ENCODE data around the gene RFX8.
"Not testable (repeated sequence)": the region's sequence is repeated elsewhere in the genome, so short reads cannot be mapped to it uniquely, and the experiment has no call there.

The RFX8 gene

DNA sequence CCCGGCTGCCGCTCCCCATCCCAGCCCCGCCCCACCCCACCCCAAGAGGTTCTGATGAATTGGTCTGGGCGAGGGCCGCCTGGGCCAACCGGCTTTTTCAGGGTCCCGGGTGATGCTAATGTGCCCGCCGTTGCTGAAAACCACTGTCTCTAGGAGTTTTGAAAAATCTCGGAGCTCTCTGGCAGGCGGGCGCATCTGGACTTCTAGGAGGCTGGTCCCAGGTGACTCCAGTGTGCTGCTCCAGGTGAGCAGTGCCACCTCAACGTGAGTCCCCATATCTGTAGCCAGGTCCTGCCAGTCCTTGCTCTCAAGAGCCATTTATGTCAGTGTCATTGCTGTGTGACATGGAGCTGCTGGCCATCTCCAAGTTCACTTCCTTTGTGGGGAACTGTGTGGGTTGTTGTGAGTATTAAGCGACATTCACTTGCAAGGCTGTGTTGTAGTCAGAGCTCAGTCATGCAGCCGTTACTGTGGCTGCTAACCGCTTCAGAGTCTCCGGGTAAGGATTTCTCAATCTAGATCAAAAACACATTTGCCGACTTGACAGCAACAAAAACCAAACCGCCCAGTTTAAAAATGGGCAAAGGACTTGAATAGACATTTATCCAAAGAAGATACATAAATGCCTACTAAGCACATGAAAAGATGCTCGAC is at the start of gene RFX8:
Gene RFX8 (minus strand): TSS at position 382 of the 654 bp plus-strand sequence. CDS start 8,264 bp downstream, outside the sequence.
- no peak for DNase-seq (ENCODE audit: low spot score)

DNA sequence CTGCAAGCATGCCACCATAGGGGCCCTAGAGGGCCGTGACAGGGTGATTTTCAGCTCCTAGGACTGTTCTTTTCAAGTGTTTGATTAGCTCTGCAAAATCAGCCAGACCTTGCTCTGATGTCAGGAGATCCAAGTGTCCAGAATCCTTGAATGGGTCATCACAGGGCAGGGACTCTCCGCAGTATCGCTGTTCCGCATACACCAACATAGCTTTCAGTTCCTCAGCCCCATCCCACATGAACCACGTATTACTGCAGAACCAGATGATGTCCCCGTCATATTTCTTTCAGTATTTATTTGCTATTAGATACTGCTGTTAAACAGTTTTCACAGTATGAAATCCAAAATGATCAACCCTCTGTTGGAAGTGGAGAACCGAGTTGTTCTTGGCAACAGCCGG is 46.6 kb upstream of the RFX8 start:
- no peak for DNase-seq (ENCODE audit: low spot score)

DNA sequence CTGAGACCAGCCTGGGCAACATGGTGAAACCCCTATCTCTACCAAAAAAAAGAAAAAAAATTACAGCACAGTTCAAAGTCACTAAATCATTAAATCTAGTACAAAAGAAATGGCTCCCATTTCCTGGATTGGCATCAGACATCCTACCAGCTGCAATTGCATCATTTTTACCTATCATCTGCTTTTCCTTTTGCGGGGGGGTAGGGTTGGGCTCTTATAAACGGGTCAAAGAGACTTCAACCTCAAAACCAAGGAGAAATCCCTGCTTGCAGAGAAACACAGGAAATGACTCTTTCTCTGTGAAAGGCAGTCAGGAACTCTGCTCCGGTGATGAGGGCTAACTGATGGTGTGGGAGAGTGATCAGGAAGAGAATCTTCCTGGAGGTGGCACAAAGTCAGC is 45.3 kb upstream of the RFX8 start:
- DNase-seq (ENCODE audit: low spot score), result no peak

DNA sequence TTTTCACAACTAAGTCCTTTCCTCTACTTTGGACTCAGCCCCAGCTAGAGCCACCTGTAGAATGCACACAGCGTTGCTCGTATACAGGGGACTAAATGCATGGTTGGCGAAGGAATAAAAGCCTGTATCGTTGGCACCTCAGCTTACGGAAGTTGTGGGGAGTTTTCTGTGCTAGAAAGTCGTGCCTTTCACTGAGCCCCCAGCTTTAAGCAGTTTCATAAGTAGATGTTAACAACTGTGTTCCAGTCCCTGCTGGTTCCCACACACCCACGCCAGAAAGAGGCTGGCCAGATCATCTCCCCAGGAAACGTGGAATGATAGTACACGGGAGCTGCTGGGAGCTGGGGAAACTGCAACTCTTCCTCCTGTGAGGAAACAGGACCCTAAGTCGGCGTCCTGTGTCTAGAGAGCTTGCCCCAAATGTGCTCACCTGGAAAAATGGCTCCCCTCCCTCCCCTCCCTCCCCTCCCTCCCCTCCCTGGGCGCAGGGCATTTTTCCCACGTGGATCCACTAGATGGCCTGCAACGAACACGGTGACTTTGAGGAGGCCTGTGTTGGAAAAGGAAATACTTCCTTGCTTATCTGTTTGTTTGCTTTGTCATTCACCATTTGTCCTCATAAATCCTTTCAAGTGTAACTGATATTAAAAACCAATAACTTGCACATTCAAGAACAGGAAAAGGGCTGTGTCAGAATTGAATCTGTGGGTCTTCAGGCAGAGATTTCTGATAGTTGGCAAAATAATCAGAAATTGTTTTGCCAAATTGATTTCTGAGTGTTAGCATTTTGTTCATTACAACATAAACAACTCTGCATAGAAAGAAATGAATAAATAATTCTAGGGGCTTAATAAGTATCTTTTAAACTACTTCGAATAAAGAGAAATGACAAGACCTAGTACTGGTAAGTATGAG is 43.9 kb upstream of the RFX8 start:
- DNase-seq (ENCODE audit: low spot score), result peak; percentile 42

DNA sequence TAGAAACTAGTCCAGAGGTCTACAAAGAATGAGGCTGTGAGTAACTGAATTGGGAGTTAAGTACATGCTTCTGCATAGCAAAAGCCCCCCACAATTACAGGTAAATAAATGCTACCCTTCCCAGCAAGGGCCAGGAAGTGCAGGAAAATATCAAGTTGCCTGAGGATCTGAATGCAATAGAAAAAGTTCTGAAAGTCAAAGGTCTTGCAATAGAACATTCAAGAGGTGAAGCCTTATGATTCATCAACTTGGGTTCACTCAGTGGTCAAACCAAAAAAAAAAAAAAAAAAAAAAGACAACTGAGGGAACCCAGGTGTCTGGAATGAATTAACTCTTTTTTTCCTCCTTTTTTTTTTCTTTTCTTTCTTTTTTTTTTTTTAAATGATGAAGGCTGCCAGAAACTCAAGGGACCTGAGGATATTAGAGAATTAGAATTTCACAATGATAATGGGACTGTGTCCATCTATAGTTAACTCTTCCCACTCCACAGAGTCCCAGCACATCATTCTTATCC is 42.9 kb upstream of the RFX8 start:
- no peak for DNase-seq (ENCODE audit: low spot score)

DNA sequence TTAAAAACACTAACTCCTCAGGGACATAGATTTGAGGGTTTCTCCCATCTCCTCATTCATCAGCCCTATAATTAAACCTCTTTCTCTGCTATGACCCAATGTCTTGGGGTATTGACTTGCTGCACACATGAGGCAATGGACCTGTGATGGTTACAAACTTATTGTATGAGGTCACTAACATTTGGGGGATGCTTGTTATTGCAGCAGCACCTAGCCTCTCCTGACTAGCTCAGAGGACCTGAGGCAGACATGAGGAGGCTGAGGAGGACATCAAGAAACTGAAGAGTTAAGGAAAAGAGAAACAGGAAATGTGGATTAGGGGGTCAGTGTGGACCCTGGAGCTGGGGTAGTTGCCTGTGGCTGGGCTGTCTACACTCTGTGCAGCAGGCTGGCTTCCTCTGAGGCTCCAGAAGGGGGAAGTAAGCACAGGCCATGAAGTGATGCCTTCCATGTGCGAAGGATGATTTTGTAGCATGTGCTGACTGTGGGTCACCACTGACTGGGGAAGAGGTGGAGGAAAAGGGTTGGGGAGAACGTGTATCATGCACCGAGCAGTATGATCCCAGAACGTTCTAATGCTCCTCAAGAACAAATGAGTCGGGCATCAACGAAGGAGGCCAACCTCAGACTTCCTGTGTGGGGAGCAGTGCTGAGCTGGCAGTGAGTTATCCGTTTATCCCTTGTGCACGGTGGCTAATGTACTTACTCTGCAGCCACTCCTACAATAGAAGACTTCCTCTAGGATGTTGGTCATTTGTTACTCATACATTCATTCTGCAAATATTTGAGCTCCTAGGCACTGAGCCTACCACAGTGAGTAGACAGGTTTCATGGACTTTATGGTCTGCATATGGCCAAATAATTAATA is 42.1 kb upstream of the RFX8 start:
- DNase-seq (ENCODE audit: low spot score), result no peak

DNA sequence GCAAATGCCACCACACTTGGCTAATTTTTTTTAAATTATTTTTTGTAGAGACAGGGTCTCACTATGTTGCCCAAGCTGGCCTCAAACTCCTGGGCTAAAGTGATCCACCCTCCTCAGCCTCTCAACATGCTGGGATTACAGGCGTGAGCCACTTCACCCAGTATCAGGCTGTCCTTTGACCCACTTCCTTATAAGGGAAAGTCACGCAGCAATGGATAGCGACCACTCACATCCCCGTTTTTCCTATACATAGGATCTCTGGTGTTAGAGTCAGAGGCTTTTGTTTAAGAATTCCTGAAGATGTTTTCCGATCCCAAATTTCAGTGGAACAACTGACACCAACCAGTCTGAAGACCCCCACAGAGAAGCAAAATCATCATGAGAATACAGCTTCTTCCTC is 41.4 kb upstream of the RFX8 start:
- DNase-seq (ENCODE audit: low spot score), result no peak

DNA sequence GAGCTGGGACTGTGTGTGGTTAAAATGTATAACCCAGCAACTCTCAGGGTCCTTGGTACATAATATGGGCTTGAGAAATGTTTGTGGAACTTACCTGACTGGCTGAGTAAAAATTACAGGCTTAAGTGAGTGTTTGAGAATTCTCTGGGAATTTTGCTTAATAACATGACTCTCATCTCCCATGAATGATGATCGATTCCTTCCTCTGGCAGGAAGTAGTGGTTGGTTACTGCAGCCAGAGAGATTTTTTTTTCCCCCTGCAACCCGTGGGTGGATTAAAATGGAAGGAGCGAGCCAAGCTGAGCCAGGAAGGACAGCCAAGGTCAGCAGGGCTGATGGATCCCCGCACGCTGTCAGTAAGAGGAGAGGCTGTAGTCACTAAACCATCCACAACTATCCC is 40.6 kb upstream of the RFX8 start:
- no peak for DNase-seq (ENCODE audit: low spot score)

DNA sequence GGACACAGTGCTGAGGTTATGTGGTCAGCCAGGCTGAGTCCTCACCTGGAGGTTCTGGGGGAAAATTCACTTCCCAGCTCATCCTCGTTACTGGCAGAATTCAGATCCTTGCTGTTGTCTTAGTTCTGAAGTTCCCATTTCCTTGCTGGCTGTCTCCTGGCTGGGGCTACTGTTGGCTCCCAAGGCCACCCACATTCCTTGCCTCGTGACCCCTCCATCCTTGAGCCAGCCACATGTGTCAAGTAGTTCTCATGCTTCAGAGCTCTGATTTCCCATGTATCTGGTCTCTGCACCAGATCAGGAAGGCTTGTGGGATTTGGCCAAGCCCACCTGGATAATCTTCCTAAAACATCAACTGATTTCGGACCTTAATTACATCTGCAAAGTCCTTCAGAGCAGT is 38.1 kb upstream of the RFX8 start:
- no peak for DNase-seq (ENCODE audit: low spot score)

DNA sequence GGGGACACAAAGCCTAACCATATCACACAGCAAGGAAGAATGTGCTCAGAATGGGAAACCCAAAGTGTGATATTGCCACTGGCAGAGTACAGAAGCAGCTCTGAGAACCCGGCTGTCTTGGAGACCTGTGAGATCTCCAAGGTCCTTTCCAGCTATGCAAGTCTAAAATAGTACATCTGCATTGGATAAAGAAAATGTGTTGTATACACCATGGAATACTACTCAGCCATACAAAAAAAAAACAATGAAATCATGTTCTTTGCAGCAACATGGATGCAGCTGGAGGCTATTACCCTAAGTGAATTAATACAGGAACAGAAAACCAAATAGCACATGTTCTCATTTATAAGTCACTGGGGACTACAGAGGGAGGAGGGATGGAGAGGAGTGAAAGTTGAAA is 36.5 kb upstream of the RFX8 start:
- no peak for DNase-seq (ENCODE audit: low spot score)

DNA sequence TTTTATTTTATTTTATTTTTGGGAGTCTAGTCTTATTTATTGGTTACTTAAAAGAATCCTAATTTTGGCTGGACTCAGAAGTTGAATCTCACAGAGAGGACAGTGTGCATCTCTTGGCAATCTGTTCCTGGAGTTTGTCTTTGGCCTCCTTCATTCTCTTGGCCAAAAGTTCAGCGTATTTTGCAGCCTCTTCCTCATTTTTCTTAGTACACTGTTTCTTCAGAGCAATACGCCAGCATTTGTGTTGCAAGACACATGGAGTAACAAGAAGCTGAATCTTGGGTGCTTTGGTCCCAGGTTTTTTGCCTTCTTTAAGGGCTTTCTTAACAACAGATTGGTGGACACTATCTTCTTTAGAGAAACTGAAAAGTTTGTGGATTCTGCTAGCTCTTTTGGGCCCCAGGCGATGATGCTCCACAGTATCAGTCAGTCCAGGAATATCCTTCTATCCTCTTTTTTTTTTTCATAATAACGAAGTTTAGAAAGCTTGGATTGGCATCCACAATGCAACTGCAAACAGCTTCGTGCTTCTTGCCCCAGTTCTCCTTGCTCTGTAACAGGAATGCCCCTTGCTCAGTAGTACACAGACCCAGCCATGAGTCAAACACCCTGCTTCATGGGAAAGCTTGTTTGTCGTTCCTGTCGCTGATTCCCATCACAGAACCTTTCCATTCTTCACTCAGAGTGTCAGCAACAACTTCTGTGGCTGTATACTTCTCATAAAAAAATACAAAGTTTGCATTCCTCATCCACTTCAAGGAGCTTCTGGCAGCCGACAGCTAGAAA is 34.8 kb upstream of the RFX8 start:
- no peak for DNase-seq (ENCODE audit: low spot score)

DNA sequence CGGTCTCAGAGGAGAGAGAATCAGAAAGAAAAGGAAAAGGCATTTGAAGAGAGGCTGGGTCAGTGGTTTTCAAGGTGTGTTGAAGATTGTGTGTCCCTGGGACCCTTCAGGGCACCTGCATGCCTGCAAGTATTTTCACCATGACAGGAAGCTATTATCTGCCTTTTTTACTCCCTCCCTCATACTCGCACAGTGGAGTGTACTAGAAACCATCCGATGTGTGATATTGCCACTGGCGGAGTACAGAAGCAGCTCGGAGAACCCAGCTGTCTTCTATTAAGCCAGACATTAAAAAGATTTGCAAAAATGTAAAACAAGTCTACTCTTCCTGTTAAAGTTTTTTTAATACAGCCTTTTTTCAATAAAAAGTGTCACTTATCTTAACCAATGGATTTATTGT is 33.7 kb upstream of the RFX8 start:
- DNase-seq (ENCODE audit: low spot score), result no peak

DNA sequence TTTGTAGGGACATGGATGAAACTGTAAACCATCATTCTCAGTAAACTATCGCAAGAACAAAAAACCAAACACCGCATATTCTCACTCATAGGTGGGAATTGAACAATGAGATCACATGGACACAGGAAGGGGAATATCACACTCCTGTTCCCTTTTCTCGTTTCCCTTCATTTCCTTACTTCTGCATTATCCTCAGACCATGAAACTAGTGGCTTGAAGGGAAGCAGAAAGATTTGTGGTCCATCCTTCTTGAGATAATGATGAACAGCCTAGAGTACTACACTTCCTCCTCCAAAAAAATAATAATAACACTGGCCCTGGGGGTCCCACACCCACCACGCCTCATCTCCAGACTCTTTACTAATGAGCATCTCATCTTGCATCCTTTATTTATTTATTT is 30.4 kb upstream of the RFX8 start:
- DNase-seq (ENCODE audit: low spot score), result not testable (repeated sequence)

DNA sequence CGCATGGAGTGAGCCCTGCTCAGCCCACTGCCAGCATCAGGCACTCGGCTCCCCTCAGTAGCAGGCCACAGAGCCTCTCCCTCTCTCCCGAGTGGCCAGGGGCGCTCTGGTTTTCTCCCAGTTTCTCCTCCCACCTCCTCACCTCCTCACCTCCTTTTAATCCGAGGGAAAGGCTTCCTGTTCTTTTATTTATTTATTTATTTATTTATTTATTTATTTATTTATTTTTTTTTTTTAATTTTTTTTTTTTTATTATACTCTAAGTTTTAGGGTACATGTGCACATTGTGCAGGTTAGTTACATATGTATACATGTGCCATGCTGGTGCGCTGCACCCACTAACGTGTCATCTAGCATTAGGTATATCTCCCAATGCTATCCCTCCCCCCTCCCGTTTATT is 29.8 kb upstream of the RFX8 start:
- DNase-seq (ENCODE audit: low spot score), result not testable (repeated sequence)

DNA sequence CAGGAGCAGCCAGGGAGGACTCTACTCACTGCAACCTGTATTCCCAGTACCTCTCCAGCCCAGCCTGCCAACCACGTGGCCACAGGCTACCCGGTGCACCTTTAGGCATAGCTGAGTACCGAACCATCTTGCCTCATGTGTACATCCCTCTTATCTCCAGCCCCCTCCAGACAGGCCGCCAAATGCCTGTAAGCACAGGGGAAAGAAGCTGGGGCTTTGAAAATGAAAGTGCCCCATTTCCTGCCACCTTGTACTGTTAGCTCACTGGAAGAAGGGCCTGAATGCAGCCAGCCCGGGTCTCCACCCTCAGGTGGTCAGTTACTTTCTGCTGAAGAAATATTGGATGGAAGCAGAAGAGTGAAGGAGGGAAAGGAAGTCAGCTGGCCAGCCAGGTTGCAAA is 27.2 kb upstream of the RFX8 start:
- DNase-seq (ENCODE audit: low spot score), result no peak

DNA sequence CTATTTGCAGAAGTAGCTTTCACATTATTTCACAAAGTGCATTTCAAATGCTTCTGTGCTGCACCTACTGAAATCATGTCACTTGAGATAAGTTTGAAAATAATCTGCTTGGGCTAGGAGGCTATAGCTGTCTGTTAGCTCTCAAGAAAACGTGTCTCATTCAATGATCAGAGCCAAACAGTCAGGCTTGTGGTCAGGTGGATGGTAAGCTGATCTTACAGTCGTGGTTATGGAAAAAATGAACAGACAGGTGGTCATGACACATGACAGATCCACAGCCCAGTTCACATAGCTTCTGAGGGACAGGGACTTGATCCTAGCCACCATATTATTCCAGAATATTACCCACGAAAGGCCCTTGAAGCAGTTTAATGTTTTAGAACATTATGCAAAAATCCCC is 26.5 kb upstream of the RFX8 start:
- DNase-seq (ENCODE audit: low spot score), result no peak

DNA sequence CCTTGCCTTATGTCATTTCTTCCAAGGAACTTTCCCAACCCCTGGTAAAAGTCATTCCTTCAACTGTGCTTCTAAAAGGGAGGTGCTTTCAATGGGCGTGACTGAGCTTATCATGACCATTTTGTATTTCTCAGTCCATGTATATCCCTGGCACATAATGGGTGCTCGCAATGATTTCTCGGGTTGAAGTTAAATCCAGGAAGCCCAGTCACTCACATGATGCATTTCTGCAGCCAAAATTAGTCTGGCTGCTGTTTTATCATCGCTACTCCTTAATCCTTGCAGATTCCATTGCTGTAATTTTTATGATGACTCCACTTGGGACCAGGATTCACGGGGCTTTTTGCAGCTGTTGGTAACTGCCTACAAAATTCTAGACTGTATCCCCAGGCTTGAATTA is 25.9 kb upstream of the RFX8 start:
- DNase-seq (ENCODE audit: low spot score), result no peak

DNA sequence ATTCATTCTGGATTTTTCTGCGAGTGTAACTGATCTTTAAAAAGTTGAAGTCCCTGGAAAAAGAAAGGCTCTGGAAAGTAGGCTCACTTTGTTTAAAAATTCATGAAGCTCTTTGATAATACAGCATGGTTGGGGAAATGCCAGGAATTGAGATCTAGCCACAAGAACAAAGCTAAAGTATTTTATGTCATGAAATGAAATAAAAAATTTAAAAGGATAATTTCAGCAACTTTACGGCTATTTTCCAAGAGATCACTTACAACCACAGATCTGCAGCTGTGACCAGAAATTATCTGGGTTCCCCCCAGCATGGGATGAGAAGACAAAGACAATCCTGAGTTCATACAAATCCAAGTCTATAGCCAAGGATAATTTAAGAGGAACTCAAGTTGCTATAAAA is 25.3 kb upstream of the RFX8 start:
- no peak for DNase-seq (ENCODE audit: low spot score)

DNA sequence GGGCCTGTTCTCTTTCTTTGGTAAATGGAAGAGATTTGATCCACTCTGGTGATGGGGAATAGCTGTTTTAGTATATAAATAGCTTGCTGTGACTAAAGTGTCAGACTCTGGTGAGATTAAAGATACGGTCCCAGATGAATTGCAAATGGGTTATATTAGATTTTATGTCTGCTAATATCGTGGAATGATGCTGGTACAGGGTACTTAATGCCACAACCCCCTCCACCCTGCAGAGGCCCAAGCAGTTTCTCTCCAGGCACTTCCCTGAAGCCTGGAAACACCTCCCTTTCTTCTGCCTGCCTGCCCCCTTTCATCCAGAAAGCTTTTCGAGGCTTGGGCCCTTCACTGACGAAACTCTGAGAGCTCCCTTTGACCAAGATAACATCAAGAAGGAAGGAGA is 21.4 kb upstream of the RFX8 start:
- no peak for DNase-seq (ENCODE audit: low spot score)

DNA sequence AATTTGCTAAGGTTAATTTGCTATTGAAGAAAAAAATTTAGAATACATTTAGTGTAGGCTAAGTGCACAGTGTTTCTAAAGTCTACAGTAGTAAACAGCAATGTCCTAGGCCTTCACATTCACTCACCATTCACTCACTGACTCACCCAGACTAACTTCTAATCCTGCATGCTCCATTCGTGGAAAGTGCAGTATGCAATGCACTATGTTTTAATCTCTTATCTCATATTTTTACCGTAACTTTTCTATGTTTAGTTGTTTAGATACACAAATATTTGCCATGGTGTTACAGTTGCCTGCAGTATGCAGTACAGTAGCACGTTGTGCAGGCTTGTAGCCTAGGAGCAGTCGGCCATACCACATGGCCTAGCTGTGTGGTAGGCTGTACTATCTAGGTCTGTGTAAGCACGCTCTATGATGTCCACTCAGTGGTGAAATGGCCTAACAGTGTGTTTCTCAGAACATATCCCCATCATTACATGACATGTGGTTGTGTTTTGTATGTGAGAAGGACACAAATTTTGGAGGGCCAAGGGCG is 18.1 kb upstream of the RFX8 start:
- no peak for DNase-seq (ENCODE audit: low spot score)

DNA sequence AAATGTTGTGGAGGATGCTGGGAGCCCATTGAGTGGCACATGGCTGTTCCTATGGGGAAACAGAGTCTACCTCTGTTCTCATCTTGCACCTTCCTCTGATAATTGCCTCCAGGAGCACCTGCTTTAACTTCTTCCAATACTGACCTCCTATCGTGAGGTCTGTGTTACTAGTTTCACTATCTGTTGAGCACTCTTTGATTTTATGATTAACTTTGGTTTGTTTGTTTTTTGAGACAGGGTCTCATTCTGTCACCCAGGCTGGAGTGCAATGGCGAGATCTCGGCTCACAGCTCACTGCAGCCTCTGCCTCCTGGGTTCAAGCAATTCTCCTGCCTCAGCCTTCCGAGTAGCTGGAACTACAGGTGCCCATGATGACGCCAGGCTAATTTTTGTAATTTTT is 12.1 kb upstream of the RFX8 start:
- DNase-seq (ENCODE audit: low spot score), result no peak
